ENCODE measurements around the gene SMG5. TPM values are rescaled to one million over a fixed set of nuclear protein-coding genes. Genes with fewer than 3 reads are reported as not detected.

The SMG5 gene
- total and polyA plus RNA-seq, 8 donors = 15.9 to 42.8 (median 26.4) TPM

DNA sequence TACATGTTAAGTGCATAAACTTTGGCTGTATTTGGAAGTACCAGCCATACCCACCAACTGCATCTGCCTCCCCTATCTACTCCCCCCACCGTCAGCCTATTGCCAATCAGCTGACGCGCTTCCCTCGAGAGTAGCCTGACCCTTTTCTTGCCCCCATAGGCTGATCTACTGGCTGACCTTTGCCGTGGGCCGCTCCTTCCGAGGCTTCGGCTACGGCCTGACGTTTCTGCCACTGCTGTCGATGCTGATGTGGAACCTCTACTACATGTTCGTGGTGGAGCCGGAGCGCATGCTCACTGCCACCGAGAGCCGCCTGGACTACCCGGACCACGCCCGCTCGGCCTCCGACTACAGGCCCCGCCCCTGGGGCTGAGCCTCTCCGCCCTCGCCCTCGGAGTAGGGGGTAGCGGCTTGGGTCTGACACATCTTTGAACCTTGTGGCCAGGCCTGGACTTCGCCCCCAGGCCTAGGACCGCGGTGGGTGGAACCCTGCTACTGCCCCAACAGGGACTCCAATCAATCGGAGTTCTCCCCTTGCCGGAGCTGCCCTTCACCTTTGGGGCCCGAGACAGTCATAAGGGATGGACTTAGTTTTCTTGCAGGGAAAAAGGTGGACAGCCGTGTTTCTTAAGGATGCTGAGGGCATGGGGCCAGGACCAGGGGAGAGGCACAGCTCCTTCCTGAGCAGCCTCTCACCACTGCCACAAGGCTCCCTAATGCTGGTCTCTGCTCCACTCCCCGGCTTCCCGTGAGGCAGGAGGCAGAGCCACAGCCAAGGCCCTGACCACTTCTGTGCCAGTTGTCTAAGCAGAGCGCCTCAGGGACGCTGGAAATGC lies 8.8 kb upstream of the SMG5 start:
- peaks cover 0 to 4% (median 3%) of the 10 kb centered on the region in 3 donors for H3K4me1 ChIP-seq
- intact Hi-C loops (cut with DNase I) = no loop called here
- peak overlapping the region; percentile 9 to 51 (median 34) for H3K4me3 ChIP-seq
- 10 to 14% methylated on average over 35 to 37 of the region's 37 CpGs for WGBS, 2 donors
- H3K9me3 ChIP-seq = no peaks in the 10 kb centered on the region
- DNase-seq = peak; percentile 85 to 96 (median 90)
- peak; percentile 94 to 97 (median 96) for ATAC-seq
- TF ChIP-seq, protein P1, sequence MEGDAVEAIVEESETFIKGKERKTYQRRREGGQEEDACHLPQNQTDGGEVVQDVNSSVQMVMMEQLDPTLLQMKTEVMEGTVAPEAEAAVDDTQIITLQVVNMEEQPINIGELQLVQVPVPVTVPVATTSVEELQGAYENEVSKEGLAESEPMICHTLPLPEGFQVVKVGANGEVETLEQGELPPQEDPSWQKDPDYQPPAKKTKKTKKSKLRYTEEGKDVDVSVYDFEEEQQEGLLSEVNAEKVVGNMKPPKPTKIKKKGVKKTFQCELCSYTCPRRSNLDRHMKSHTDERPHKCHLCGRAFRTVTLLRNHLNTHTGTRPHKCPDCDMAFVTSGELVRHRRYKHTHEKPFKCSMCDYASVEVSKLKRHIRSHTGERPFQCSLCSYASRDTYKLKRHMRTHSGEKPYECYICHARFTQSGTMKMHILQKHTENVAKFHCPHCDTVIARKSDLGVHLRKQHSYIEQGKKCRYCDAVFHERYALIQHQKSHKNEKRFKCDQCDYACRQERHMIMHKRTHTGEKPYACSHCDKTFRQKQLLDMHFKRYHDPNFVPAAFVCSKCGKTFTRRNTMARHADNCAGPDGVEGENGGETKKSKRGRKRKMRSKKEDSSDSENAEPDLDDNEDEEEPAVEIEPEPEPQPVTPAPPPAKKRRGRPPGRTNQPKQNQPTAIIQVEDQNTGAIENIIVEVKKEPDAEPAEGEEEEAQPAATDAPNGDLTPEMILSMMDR (IDR thresholded peaks at IDR 0.05) = no peak
- H3K27ac ChIP-seq = peak overlapping the region; percentile 8 to 68 (median 60)
- H3K27me3 ChIP-seq = no peaks in the 10 kb centered on the region
- no peak for FAIRE-seq
- no peaks in the 10 kb centered on the region for H3K36me3 ChIP-seq

GRCh38 chr1:156289857-156290256 lies 7.2 kb upstream of the SMG5 start:
- intact Hi-C loops (cut with DNase I) = no loop called here
- TF ChIP-seq, protein P1 (IDR thresholded peaks at IDR 0.05) = no peak
- no peaks in the 10 kb centered on the region for H3K9me3 ChIP-seq
- H3K4me3 ChIP-seq = no peak overlapping the region
- ATAC-seq = no peak
- no peaks in the 10 kb centered on the region for H3K27me3 ChIP-seq
- H3K4me1 ChIP-seq = peaks cover 0 to 4% (median 3%) of the 10 kb centered on the region in 3 donors
- H3K27ac ChIP-seq = no peak overlapping the region
- DNase-seq = no peak
- H3K36me3 ChIP-seq = no peaks in the 10 kb centered on the region
- no peak for FAIRE-seq

DNA sequence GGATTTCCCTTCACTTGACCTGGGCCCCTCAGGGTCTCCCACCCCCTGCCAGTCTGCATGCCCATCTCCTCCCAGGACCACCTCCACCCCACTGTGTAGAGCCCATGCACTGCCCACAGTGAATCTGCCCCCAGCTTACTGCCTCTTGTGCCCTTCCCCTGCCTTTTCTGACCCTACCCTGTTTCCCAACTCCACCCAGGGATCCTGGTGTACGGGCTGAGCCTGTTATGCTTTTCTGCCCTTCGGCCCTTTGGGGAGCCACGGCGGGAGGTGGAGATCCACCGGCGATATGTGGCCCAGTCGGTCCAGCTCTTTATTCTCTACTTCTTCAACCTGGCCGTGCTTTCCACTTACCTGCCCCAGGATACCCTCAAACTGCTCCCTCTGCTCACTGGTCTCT lies 3.4 kb upstream of the SMG5 start:
- FAIRE-seq (no peak), DNase-seq (no peak), ATAC-seq (no peak)
- 92 to 93% methylated on average over 8 of the region's 8 CpGs for WGBS, 2 donors
- no peaks in the 10 kb centered on the region for H3K27me3 ChIP-seq
- H3K36me3 ChIP-seq = no peaks in the 10 kb centered on the region
- TF ChIP-seq, protein P1 (IDR thresholded peaks at IDR 0.05) = no peak
- intact Hi-C loops (cut with DNase I) = no loop called here
- peaks cover 8 to 15% (median 9%) of the 10 kb centered on the region in 3 donors for H3K4me1 ChIP-seq
- H3K4me3 ChIP-seq = no peak overlapping the region
- no peak overlapping the region for H3K27ac ChIP-seq
- no peaks in the 10 kb centered on the region for H3K9me3 ChIP-seq

DNA sequence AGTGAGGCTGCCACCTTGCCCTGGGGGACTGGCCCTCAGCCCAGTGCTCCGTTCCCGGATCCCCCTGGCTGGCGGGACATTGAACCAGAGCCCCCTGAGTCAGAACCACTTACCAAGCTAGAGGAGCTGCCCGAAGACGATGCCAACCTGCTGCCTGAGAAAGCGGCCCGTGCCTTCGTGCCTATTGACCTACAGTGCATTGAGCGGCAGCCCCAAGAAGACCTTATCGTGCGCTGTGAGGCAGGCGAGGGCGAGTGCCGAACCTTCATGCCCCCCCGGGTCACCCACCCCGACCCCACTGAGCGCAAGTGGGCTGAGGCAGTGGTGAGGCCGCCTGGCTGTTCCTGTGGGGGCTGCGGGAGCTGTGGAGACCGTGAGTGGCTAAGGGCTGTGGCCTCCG lies 2.8 kb upstream of the SMG5 start:
- FAIRE-seq = no peak
- ATAC-seq = no peak
- DNase-seq = peak in 1 of 6 donors; percentile 66
- Histone ChIP-seq H3K36me3 (no peaks in the 10 kb centered on the region), H3K27me3 (no peaks in the 10 kb centered on the region), H3K9me3 (no peaks in the 10 kb centered on the region), H3K27ac (no peak overlapping the region), H3K4me3 (no peak overlapping the region), H3K4me1 (peaks cover 6 to 16% (median 8%) of the 10 kb centered on the region in 3 donors)
- WGBS, 2 donors = 86 to 93% methylated on average over 21 of the region's 21 CpGs
- intact Hi-C loops (cut with DNase I) = no loop called here
- TF ChIP-seq, protein P1 (IDR thresholded peaks at IDR 0.05) = no peak

DNA sequence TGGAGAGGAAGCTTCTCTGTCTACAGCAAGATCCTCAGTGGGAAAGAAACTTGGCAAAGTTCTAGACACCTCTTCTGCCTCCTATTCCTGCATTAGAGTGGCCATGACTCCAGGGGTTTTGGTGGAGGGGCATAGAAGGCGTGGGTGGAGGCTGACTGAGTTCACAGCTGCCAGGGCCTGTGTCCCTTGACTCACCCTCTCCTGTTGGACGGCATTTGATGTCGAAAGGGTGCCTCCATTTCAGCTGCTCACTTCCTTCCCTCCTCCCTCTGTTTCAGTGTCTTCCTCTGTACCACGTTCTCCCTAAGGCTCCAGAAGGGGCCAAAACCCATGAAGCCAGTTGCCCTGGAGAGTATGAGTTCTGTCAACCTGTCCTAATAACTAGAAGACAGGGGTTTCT lies 2.1 kb upstream of the SMG5 start:
- FAIRE-seq = no peak
- intact Hi-C loops (cut with DNase I) = no loop called here

More for the DNA sequence above, 2.1 kb upstream of the SMG5 start:
- ATAC-seq (no peak), DNase-seq (no peak)
- H3K27ac ChIP-seq = no peak overlapping the region
- H3K27me3 ChIP-seq = no peaks in the 10 kb centered on the region
- no peak overlapping the region for H3K4me3 ChIP-seq
- peaks cover 6 to 16% (median 8%) of the 10 kb centered on the region in 3 donors for H3K4me1 ChIP-seq
- TF ChIP-seq, protein P1 (IDR thresholded peaks at IDR 0.05) = no peak
- H3K9me3 ChIP-seq = no peaks in the 10 kb centered on the region
- no peaks in the 10 kb centered on the region for H3K36me3 ChIP-seq
- 75 to 76% methylated on average over 4 of the region's 4 CpGs for WGBS, 2 donors
